Measurements from ENCODE around the gene GPR78.

DNA sequence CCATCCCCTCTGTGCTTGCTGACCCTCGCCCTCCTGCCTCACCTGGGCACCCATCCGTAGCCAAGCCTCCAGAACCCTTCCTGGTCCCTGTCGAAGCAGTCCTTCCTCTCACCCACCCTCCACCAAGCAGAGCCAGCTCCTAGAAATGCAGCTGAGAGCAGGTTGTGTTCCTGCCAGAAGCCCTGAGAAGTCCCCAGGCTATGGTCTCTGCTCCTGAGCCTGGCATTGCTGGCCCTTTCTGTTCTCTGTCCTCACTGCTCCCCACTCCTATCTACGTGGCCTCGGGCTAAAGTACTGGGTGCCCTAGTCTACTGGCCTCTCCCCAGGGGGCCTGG lies 10.3 kb downstream of the GPR78 start:
- TF ChIP-seq, protein P1, sequence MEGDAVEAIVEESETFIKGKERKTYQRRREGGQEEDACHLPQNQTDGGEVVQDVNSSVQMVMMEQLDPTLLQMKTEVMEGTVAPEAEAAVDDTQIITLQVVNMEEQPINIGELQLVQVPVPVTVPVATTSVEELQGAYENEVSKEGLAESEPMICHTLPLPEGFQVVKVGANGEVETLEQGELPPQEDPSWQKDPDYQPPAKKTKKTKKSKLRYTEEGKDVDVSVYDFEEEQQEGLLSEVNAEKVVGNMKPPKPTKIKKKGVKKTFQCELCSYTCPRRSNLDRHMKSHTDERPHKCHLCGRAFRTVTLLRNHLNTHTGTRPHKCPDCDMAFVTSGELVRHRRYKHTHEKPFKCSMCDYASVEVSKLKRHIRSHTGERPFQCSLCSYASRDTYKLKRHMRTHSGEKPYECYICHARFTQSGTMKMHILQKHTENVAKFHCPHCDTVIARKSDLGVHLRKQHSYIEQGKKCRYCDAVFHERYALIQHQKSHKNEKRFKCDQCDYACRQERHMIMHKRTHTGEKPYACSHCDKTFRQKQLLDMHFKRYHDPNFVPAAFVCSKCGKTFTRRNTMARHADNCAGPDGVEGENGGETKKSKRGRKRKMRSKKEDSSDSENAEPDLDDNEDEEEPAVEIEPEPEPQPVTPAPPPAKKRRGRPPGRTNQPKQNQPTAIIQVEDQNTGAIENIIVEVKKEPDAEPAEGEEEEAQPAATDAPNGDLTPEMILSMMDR (IDR thresholded peaks at IDR 0.05; ENCODE audit: borderline replicate concordance, extremely low read depth, low read length, poor library complexity, severe bottlenecking): no peak
- no peak for TF ChIP-seq EZH2 (IDR thresholded peaks at IDR 0.05; ENCODE audit: borderline replicate concordance, low read depth, low read length, severe bottlenecking)

Data from DND-41 (cell line).